Measurements from ENCODE around the gene RBMXL3.

GRCh38 chrX:115214605-115215004, 25.4 kb downstream of the RBMXL3 start:
- TF ChIP-seq POLR2AphosphoS5 (IDR thresholded peaks at IDR 0.05): no peak
- no peak for TF ChIP-seq POLR2A (IDR thresholded peaks at IDR 0.05)
- TF ChIP-seq CTCF (IDR thresholded peaks at IDR 0.05 in 8 of 11, conservative IDR thresholded peaks at IDR 0.05 in 3 of 11): no peak
